ENCODE results near the gene GPS1.

Gene GPS1

DNA sequence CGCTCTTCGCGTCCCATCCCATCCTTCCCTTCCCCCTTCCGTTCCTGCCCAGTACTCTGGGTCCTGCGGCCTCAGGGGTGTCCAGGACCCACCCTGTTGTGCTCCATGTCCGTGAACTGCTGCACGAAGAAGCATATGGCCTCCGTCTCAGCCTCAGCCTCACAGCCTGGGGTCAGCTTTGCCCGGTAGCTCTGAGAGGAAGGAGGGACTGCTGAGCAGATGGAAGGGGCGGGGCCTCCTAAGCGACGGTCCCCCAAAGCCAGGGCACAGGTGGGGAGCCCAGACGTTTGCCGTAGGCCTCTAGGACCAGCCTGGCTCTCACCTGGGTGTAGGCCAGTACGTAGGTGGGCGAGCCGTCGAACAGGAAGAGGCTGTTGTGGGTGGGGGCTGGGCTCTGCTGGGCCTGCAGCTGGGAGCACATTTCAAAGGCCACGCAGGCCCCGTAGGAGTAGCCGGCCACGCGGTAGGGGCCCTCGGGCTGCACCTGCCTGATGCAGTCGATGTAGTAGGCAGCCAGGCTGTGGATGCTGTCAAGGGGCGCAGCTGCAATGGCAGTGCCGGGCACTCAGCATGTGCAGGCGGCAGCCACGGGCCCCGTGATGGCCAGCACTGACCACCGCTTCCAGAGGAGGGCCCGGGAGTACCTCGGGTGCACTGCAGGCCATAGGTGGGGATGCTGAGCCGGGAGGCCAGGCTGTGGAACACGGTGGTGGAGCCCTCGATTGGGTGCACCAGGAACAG, 28.5 kb downstream of the GPS1 start:
- no peak for DNase-seq

DNA sequence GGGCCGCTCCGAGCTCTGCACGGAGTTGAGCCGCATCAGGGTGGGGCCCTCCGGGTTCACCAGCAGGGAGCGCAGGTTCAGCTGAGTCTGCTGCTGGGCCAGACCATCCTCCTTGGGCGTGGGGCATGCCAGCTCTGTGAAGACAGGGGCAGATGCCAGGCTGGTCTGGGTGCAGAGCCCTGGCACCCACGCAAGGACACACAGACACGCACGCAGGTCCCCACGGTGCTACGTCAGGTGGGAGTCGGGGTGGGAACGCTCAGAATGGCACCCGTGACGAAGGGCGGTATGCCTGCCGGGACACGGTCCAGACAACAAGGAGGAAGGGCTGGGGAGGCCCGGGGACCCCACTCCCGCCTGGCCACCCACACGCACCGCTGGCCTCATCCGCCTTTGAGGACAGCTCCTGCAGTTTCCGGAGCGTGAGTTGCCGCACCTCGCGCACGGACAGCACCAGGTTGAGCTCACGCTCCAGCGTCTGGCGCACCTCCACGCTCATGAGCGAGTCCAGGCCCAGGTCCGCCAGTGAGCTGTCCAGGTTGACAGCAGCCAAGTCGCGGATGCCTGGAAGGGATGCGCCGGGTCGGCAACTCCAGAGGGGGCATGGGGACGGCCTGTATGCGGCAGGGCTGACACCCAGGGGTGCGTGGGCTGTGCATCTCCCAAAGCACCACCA, 29.2 kb downstream of the GPS1 start:
- no peak for DNase-seq

DNA sequence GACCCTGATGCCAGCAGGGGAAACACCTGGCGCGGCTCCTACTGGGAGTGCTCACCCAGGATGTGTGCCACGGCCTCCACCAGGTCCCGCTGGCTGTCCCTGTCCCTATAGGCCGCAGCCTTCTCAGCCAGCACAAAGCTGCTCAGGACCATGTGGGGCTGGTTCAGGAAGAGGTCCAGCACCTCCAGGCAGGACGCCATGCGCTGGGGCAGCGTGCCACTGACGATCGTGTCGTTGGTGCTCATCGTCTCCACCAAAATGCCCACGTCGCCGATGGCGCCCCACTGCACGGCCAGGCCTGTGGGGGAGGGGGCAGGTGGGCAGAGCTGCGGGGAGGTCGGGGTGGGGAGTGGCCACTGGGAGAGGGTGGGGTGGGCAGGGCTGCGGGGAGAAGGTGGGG, 29.8 kb downstream of the GPS1 start:
- no peak for DNase-seq

DNA sequence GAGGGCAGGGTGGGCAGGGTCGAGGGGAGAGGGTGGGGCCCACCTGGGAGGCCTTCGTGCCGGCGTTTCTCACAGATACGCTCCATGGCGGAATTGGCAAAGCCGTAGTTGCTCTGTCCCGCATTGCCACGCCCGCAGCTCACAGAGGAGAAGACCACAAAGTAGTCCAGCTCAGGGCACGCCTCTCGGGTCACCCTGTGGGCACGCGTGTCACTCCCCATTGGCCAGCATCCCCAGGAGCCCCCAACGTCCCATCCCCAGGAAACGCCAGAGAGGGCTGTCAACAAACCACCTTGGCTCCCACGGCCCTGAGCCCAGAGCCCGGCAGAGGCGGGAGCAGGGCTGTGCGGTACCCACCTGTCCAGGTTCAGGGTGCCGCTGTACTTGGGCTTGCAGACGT, 30.3 kb downstream of the GPS1 start:
- DNase-seq: no peak

DNA sequence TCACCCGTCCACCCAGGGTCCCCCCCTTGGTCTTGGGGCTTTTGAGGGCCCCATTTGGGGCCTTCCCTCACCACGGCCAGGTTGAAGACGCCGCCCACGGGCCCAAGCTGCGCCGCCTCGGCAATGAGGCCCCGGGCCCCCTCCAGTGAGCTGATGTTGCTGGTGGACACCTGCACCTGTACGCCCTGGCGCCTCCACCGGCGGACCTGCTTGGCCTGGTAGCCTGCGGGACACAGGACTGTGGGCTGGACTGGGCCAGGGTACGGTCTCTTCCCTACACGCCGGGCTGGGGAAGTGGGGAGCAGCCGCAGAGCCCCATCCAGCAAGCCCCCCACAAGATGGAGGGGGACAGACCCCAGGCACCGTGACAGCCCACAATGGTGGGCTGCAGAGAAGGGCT, 30.8 kb downstream of the GPS1 start:
- DNase-seq: no peak

DNA sequence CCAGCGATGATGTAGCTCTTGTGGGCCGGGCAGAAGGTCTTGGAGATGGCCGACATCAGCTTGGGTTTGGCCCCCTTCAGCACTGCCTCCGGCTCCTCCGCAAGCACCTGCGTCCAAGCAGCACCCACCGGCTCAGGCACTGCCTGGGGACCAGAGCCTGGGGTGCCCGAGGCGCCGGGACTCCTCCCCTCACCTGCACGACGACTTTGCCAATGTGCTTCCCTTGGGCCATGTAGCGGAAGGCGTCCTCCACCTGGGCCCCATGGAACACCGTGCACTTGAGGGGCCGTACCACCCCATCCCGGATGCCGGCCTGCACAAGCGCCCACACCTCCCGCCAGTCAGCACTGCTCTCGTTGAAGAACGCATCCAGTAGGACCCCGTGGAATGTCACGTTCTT, 31.3 kb downstream of the GPS1 start:
- DNase-seq: no peak

DNA sequence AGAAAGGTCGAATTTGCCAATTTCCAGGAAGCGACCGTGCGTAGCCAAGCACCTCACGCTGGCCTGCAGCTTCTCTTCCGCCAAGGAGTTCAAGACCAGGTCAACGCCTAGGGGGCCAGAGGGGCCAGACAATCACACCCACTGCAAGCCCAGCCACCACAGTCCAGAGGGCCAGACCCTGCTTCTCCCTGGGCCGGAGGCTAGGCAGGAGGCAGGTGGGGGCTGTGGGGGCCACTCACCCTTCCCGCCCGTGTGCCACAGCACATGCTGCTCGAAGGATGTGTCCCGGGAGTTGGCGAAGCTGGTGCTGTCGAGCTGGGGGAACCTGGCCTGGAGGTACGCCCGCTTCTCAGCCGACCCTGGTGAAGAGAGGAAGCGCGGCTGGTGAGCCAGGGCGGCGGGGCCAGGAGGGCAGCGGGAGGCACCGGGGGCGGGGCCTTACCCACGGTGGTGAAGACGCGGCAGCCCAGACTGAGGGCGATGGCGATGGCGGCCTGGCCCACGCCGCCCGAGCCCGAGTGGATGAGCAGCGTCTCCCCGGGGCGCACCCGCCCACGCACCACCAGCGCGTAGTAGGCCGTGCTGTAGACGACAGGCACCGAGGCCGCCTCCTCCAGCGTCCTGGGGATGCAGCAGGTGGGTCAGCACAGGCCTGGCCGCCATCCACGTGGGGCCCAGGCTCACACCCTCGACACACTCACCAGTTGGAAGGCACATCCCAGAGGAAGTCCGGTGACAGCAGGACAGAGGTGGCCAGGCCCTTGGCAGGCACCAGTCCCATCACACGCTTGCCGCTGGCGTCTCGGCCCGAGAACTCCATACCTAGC, 32.0 kb downstream of the GPS1 start:
- peak in 1 of 5 donors; percentile 0 for DNase-seq

DNA sequence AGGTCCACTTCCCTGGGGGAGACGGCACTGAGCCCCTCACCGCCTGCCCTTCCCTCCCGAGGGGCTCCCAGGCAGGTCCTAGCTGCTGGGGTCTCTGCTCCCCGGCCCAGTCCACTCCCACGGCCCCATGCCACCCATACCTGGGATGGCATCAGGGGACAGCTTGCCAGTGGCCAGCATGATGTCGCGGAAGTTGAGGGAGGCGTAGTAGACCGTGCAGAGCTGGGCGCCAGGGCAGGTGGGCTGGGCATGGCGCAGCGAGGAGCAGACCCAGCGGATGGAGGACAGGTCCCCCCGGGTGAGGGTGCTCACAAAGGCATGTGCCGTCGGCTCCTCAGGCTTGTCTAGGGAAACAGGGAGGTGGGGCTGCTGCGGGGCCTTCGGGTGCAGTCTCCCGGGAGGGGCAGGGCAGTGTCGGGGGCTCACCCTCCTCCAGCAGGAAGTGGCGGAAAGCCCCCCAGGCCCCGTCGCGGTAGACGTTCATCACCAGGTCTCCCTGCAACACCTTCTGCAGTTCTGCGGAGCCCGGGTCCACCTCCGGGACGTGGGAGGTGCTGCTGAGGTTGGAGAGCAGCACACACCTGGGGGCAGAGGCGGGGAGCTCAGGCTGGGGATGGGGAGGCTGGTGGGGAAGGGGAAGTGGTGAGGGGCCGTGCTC, 32.8 kb downstream of the GPS1 start:
- peak in 1 of 5 donors; percentile 0 for DNase-seq

DNA sequence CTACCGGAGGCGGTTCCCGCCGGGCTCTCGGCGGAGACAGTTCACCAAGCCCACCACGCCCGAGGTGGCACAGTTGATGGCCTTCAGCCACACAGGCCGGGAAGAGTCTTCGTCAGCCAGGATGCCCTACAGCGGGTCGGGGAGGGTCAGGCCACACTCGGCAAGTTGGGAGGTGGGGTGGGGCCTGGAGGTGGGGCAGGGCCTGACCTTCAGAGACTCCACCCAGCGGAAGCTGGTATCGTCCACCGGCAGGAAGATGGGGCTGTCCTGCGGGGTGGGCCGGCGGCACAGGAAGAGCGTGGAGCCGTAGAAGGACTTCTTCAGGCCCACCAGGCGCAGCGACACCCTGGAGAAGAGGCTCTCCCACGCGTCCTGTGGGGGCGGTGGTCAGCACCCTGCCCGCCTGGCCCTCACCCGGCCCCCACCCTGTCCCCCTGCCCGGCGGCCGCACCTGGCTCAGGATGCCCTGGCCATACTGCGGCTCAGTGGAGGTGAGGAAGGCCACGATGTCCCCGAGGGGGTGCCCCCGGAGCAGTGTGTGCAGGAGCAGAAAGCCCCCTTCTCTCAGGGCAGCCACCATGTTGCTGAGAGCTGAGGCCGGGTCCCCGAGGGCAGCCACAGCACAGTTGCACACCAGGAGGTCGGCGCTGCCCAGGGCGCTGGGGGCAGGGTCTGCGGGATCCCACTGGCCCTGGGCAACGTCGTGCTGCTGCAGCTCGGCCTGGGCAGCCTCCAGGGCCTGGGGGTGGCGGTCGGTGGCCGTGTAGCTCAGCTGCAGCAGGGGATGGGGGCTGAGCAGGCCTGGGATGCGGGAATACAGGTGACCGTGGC, 33.5 kb downstream of the GPS1 start:
- DNase-seq: peak in 1 of 5 donors; percentile 1

DNA sequence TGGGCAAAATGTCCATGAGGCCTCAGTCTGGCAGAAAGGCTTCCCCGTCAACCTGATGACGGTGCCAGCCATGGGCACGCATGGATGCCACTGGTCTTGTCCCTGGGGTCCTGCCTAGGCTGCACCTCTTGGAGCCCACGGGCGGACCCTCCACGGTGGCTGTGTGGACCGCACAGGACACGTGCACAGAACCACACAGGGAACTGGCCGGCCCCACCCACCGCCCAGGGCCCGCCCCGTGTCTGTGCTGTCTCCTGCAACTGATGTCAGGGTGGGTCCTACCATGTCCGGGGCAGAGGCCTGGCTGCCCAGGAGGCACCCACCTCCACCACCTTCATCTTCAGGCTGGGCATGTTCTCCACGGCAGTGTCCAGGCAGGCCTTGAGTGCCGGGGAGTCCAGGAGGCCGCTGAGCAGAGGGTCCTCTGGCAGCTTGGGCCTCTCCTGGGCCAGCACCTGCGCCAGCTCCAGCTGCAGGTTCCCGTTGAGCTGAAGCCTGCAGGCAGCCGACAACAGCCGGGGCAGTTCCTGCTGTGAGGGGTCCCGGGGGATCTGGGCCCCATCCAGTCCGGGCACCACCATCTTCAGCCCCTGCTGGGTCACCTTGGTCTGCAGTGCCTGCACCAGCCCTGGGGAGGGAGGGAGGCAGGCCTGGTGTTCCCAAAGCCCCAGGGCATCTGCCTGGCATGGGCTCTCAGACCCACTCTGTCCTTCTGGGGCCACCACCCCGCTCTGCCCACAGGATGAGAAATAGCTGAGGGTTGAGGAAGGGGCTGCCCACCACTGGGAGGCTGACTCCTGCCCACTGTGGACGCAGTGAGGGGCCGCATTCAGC, 34.5 kb downstream of the GPS1 start:
- DNase-seq: peak in 1 of 5 donors; percentile 10

DNA sequence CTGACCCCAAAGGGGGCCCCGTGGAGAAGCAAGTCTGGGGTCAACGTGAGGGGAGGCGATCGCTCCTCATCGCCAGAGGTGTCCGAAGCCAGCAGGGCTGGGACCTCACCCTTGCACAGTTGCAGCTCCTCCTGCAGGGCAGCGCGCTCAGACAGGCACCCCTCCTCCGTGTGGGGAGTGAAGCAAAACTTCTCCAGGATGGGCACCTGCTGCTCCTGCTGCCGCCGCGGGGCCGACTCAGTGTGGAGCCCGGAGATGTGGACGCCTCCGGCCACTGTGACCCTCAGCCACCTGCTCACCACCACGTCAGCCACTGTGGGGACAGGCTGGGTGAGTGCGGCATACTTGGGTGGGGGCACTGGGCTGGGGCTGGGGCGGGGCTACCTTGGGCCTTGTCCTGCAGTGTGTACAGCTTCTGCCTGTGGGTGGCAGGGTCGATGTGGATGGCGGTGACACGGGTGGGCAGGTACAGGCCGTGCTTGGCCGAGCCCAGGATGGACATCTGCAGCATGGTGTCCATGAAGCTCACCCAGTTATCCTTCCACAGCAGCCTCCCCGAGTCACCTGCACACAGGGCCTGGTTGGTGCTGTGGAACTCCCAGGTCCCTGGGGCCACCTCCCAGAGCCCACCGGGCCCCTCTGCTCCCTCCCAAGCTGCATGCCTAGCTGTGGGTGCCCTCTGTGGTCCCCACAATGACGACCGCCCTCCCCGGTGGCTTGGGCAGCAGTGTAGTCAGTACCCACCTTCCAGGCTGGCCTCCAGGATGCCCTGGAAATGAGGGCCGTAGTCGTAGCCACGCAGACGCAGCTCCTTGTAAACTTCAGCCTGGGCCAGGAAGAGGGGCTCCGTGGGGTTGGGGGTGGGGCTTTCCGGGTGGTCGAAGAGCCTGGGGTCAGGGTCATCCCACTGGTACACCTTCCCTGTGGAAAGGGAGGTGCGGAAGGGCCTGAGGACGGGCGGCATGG, 35.5 kb downstream of the GPS1 start:
- peak in 1 of 5 donors; percentile 13 for DNase-seq

DNA sequence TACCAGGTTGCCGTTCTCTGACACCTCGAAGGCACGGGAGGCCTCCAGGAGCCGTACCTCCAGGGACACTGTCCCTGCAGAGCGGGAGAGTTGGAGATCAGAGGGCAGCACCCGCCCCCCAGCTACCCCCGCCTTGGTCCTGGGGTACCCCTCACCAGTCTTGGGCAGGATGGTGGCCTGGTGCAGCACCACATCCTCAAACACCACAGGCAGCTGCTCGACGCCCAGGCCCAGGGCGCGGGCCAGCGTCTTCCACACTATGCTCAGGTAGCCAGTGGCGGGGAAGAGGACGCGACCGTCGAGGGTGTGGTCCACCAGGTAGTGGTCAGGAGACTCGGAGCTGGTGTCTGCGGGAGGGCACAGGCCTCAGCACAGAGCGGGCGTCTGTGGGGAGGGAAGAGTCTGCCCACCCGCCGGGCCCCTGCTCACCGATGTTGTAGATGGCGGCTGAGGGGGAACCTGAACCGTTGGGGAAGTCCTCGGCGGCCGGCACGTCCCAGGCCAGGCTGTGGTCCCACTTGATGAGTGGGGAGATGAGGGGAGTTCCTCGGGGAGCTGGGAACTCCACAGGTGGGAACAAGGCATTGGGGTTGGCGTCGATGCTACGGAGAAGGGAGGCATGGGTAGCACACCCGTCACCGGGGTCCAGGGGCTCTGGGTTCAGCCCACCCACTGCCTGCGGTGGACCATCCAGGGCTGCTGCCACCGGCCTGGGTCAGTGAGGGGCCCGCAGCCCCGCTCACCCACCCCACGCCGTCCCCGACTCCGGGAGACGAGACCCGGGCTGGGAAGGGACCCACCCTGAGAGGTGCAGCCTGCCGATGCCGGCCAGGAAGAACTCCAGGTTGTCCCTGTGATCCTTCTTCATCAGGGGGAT, 36.5 kb downstream of the GPS1 start:
- peak in 1 of 5 donors; percentile 11 for DNase-seq

DNA sequence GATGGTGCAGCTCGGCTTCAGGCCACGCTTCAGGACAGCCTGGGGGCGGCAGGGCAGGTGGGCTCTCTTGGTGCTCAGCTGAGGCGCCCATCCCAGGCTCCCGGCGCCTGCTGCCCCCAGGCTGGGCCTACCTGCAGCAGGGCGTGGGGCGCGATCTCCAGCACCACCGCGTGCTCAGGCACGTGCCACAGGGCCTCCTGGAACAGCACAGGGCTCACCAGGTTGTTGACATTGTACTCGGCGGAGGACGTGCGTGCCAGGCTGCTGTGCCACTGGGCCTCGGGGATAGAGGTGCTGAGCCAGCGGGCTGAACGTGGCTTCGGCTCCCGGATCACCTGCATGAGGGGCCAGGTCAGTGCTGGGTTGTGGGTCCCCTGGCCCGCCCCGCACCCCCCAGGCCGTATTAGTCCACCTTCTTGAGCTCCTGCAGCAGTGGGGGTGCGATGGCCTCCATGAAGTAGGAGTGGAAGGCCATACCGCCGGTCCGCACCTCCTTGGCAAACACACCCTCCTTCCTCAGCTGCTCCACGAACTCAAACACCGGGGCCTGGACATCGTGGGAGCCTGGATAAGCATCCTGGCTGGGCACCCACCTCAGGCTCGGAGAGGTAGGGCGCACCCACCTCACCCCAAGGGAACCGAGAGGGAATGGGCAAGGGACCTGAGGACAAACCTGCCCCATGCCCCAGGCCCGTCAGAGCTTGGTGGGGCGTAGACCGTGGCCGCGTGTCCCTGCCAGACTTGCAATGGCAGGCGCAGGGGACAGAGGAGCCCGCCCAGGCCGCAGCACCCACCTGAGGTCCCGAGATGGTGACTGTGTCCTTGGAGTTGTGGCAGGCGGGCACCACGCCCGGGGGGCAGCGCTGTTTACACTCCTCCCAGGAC, 37.4 kb downstream of the GPS1 start:
- peak in 1 of 5 donors; percentile 12 for DNase-seq

DNA sequence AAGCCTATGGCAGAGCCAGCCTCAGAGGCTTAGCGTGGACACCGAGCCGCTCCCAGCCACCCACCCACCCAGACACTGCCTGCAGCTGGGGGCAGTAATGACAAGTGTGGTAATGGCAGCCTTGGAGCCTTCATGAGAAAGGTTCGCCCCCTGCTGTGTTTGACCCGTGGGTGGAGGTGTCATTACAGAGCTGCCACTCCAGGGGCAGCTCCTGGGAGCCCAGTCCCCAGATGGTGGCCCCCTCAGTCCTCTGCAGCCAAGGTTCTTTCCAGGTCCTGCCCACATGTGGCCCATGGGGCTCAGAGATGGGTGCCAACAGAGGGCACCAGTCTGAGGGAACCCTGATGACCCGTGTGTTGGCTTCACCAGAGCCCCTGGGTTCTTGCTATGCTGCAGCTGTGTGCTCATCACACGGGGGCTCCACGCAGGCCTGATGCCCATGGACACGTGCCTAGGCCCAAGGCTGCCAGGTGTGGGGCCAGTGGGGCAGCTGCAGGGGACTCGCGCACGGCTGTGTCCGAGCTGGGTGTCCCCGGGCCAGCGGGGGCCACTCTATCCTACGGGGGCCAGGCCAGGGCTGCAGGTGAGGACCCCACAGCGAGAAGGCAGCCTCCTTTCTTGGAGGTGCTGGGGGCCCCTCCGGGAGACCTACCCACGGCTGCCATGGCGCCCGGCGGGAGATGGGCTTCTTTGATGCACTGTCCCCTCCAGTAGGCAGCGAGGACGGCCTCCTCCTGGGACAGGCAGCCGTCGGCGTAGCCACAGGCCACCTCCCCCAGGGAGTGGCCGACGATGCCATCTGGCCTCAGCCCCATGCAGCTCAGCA, 38.2 kb downstream of the GPS1 start:
- DNase-seq: peak in 1 of 5 donors; percentile 9

DNA sequence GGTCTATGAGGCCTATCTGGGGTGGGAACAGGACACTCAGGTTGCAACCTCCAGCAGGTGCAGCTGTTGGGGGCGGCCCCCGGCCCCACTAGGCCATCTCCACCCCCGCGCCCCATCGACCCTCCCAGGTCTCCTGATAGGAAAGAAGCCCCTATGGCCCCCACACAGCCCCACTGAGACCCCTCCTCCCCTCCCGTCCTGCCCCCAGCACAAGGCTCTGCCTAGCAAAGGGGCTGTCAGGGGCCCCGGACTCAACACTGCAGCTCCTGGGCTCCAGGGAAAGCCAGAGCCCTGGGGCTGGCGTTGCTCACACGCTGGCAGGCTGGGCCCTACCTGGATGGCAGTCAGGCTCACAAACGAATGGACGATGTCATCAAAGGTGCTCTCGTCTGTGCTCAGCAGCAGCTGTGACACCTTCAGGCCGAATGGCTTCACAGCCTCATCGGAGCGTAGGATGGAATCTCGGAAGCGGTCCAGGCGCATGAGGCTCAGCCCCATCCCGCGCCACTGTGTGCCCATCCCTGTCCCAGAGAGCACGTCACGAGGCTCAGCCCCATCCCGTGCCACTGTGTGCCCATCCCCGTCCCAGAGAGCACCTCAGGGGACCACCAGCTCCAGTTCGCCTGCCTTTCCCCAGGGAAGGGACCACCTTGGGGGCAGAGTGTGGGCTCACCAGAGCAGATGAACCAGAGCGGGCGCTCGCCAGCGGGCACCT, 39.0 kb downstream of the GPS1 start:
- DNase-seq: peak in 1 of 5 donors; percentile 12

Measured in T-helper 1 cell (primary cell).